HepG2 (cell line): Measurements from ENCODE around the gene FGD2. TPM values are rescaled to one million over a fixed set of nuclear protein-coding genes. Genes with fewer than 3 reads are reported as not detected.

Experiments
- ATAC-seq: fragments of 200-7000 bp; cut with Tn5 transposase; 3 replicates; pipeline ENCODE4 v1.9.1; 2020; ENCODE audit warnings: mild to moderate bottlenecking, moderate library complexity
- BruUV-seq: library from RNA; stranded (reverse); fragments of 400-500 nt; replicated peaks from 2 replicates; lab custom pipeline; 2021; lab: Mats Ljungman, UMichigan
- CTCF ChIA-PET: fragments of 300-600 bp; formaldehyde crosslinking; extraction: SDS; loops from one replicate; lab custom pipeline; 2021; ENCODE audit warnings: low total read pairs, inconsistent platforms, low intra/inter-chr PET ratio; lab: Yijun Ruan, JAX
- POLR2A ChIA-PET: fragments of 350-600 bp; sonication (Branson Sonifier 250); formaldehyde crosslinking; loops from one replicate; lab custom pipeline; 2020; ENCODE audit warnings: antibody characterized with exemption, inconsistent platforms; lab: Yijun Ruan, JAX
- DNase-seq: peaks from one replicate; pipeline ENCODE4 v3.0.0-alpha.2; 2015; ENCODE audit warnings: low spot score
- FAIRE-seq: peaks from 3 replicates; lab custom pipeline; 2011; peaks lifted over from hg19 to GRCh38; lab: Jason Lieb, UNC
- H2AFZ ChIP-seq: one replicate; pipeline ENCODE4 v1.6.1; 2011; ENCODE audit warnings: low read length, inconsistent platforms
- H3K27ac ChIP-seq: fragments of 300-600 bp; 3 replicates; pipeline ENCODE4 v1.8.0; 2011; ENCODE audit warnings: mixed run types, mild to moderate bottlenecking, mixed read lengths, low read length, inconsistent platforms; ENCODE audit not compliant: insufficient read depth; ENCODE audit errors: extremely low read length
- H3K27me3 ChIP-seq, 2 experiments: fragments of 200-600 bp in 1 of 2; 2 replicates in 1 of 2; 3 replicates in 1 of 2; pipeline versions ENCODE4 v1.6.0 to v1.8.0; 2011; ENCODE audit warnings: low read length in 2 of 2, mild to moderate bottlenecking in 2 of 2, moderate library complexity in 2 of 2, inconsistent platforms in 1 of 2; ENCODE audit not compliant: insufficient read depth in 2 of 2, control insufficient read depth in 1 of 2
- H3K36me3 ChIP-seq, 2 experiments: fragments of 200-600 bp in 1 of 2; replicated peaks in 1 of 2; 2 replicates in 1 of 2; 3 replicates in 1 of 2; pipeline versions ENCODE4 v1.5.1 to v1.8.0; 2011; ENCODE audit warnings: low read length in 2 of 2, inconsistent platforms in 1 of 2; ENCODE audit not compliant: insufficient read depth in 2 of 2, control insufficient read depth in 1 of 2
- H3K4me1 ChIP-seq: 2 replicates; pipeline ENCODE4 v1.5.1; 2012; ENCODE audit warnings: low read length, inconsistent platforms; ENCODE audit not compliant: insufficient read depth
- H3K4me2 ChIP-seq: 2 replicates; pipeline ENCODE4 v1.6.0; 2011; ENCODE audit warnings: low read depth, low read length, inconsistent platforms
- H3K4me3 ChIP-seq, 3 experiments: fragments of 200-600 bp in 1 of 3; sonication (generic), shearing (Covaris generic) in 1 of 3; replicated peaks in 1 of 3; 2 replicates each; pipeline ENCODE4 v1.5.1; 2011 to 2016; ENCODE audit warnings: low read length in 3 of 3, inconsistent platforms in 2 of 3, low read depth in 2 of 3, mild to moderate bottlenecking in 2 of 3, control low read depth in 1 of 3, mixed read lengths in 1 of 3; ENCODE audit not compliant: insufficient read depth in 1 of 3
- H3K79me2 ChIP-seq: one replicate; pipeline ENCODE4 v1.6.1; 2011; ENCODE audit warnings: low read length, inconsistent platforms; ENCODE audit not compliant: insufficient read depth
- H3K9ac ChIP-seq: 2 replicates; pipeline ENCODE4 v1.6.0; 2011; ENCODE audit warnings: mild to moderate bottlenecking, low read depth, low read length, inconsistent platforms; ENCODE audit not compliant: insufficient read depth
- H3K9me3 ChIP-seq: 2 replicates; pipeline ENCODE4 v1.5.1; 2012; ENCODE audit warnings: mild to moderate bottlenecking, low read length
- H4K20me1 ChIP-seq: 2 replicates; pipeline ENCODE4 v1.6.0; 2011; ENCODE audit warnings: inconsistent platforms, mild to moderate bottlenecking, low read length, moderate library complexity; ENCODE audit not compliant: insufficient read depth
- HNF1B ChIP-seq: sonication (generic); formaldehyde crosslinking; IDR thresholded peaks from 2 replicates; pipeline ENCODE4 v1.5.1; 2020; ENCODE audit warnings: mild to moderate bottlenecking, moderate library complexity, missing genetic modification reagents
- NFIB ChIP-seq: sonication (generic); formaldehyde crosslinking; IDR thresholded peaks from 2 replicates; pipeline ENCODE4 v1.9.0; 2021; ENCODE audit warnings: missing genetic modification reagents, mild to moderate bottlenecking, borderline replicate concordance
- ZNF687 ChIP-seq: sonication (generic); formaldehyde crosslinking; IDR thresholded peaks from 2 replicates; pipeline ENCODE4 v1.5.1; 2020; ENCODE audit warnings: mild to moderate bottlenecking, missing genetic modification reagents, moderate library complexity
- ZNF768 ChIP-seq: sonication (generic); formaldehyde crosslinking; IDR thresholded peaks from 2 replicates; pipeline ENCODE4 v1.4.0; 2020; ENCODE audit warnings: missing genetic modification reagents
- WGBS: methylation state at CpG from one replicate; pipeline ENCODE4 v1.1.6; 2017; ENCODE audit warnings: low lambda C conversion rate; 5-methylcytosine and 5-hydroxymethylcytosine counted together
- in situ Hi-C: cut with HindIII; loops from 2 replicates; pipeline ENCODE4 v1.10.0; 2017; ENCODE audit warnings: low pct_unique_long_range_greater_than_20kb; ENCODE audit not compliant: extremely low pct_ligation_motif_present
- intact Hi-C: fragments of 100-400 bp; cut with micrococcal nuclease; formaldehyde crosslinking; loops from one replicate; pipeline ENCODE4 v1.10.0; 2022; ENCODE audit not compliant: unreplicated experiment
- polyA plus RNA-seq, 8 experiments: library from polyadenylated mRNA; depleted of rRNA in 3 of 8; stranded (reverse) in 7 of 8; unstranded in 1 of 8; fragments of >200 nt; fragmentation: Illumina TruSeq in 4 of 8; extraction: Trizol in 4 of 8; gene quantifications; 2 replicates each; pipeline versions ENCODE4 v1.2.1 to v1.2.3, GENCODE V29; 2011 to 2016; ENCODE audit warnings: low read depth in 4 of 8, missing spikeins in 1 of 8, mixed read lengths in 1 of 8; ENCODE audit not compliant: insufficient read depth in 1 of 8
- total RNA-seq, 5 experiments: library from RNA; depleted of rRNA; stranded (reverse); fragments of >200 nt; fragmentation: Illumina TruSeq; extraction: Trizol; gene quantifications; 2 replicates each; pipeline ENCODE4 v1.2.3, GENCODE V29; 2016; ENCODE audit warnings: low read depth in 1 of 5

Gene FGD2
- total and polyA plus RNA-seq, 2 of the 13 experiments (the other 11 are each of a cell fraction or from before 2014, with no cell fraction given): not detected

GRCh38 chr6:37013516-37014491, 8.3 kb downstream of the FGD2 start:
- 30% methylated on average over 20 of the region's 21 CpGs for WGBS
- intact Hi-C loops: no loop called here
- POLR2A ChIA-PET: no interaction called here

More at GRCh38 chr6:37013516-37014491, 8.3 kb downstream of the FGD2 start:
- Histone ChIP-seq H3K9me3 (no peaks in the 10 kb centered on the region), H4K20me1 (no peaks in the 10 kb centered on the region), H3K4me2 (no peak overlapping the region), H3K4me1 (peaks cover 11% of the 10 kb centered on the region), H3K79me2 (no peaks in the 10 kb centered on the region), H3K27me3 (peaks cover 8 to 51% of the 10 kb centered on the region in 2 experiments; a peak in 4 of 5 replicates), H3K9ac (no peak overlapping the region), H3K36me3 (no peaks in the 10 kb centered on the region), H2AFZ (no peak overlapping the region), H3K27ac (no peak overlapping the region), H3K4me3 (no peak overlapping the region)
- DNase-seq (no peak), ATAC-seq (no peak), FAIRE-seq (no peak)
- in situ Hi-C loops: loop anchor here (10.0 kb wide), 2 partner anchors 129 to 239 kb away; partner anchors contain the start of gene C6orf89
- BruUV-seq: no TSS peak
- CTCF ChIA-PET: no interaction called here
- TF ChIP-seq ZNF768 (CRISPR knock-in tag) (peak; percentile 38; the same call in 1 of the 2 replicates), NFIB (CRISPR knock-in tag) (0 out of 2 replicates have a peak, but pooled peaks have one; percentile 19), HNF1B (CRISPR knock-in tag) (no peak), ZNF687 (CRISPR knock-in tag) (0 out of 2 replicates have a peak, but pooled peaks have one; percentile 16)
